T-cell (primary cell): ENCODE measurements around the gene TMEM125. TPM values are rescaled to one million over a fixed set of nuclear protein-coding genes. Genes with fewer than 3 reads are reported as not detected.

Experiments used
- ATAC-seq, 4 experiments: fragments of 200-7000 bp in 3 of 4; fragments of 150-1000 bp in 1 of 4; cut with Tn5 transposase; replicated peaks in 1 of 4; 1 replicate in 3 of 4; 2 replicates in 1 of 4; pipeline ENCODE4 v1.10.0; 2021; ENCODE audit warnings: moderate library complexity in 3 of 4, mild to moderate bottlenecking in 2 of 4, moderate number of reproducible peaks in 1 of 4
- CTCF ChIA-PET, 2 donors: fragments of 300-600 bp; sonication (Branson Sonifier 250); formaldehyde crosslinking; loops; one replicate each; lab custom pipeline; 2022; ENCODE audit warnings: antibody characterized with exemption in 2 of 2; lab: Charles Lee
- POLR2A ChIA-PET, 2 donors: fragments of 300-600 bp; sonication (Branson Sonifier 250); formaldehyde crosslinking; loops; one replicate each; lab custom pipeline; 2022; ENCODE audit warnings: antibody characterized with exemption in 2 of 2; lab: Charles Lee
- DNase-seq, 35 experiments: peaks; one replicate each; pipeline versions ENCODE4 v3.0.0 to v3.0.0-alpha.2; 2013 to 2023
- H3K27ac ChIP-seq: one replicate; pipeline ENCODE4 v1.5.1; 2013; ENCODE audit warnings: low read length
- H3K27me3 ChIP-seq, 2 experiments: replicated peaks in 1 of 2; 1 replicate in 1 of 2; 2 replicates in 1 of 2; pipeline versions ENCODE4 v1.6.1 to v1.7.0; 2013; ENCODE audit warnings: low read length in 1 of 2, mixed read lengths in 1 of 2; ENCODE audit not compliant: control insufficient read depth in 2 of 2, insufficient read depth in 2 of 2; ENCODE audit errors: extremely low read depth in 1 of 2
- H3K36me3 ChIP-seq, 2 donors: 1 replicate in 1 of 2; 2 replicates in 1 of 2; pipeline versions ENCODE4 v1.6.1 to v1.7.0; 2013; ENCODE audit warnings: low read length in 1 of 2; ENCODE audit not compliant: control insufficient read depth in 2 of 2, insufficient read depth in 1 of 2; ENCODE audit errors: extremely low read depth in 1 of 2
- H3K4me1 ChIP-seq, 2 experiments: 1 replicate in 1 of 2; 2 replicates in 1 of 2; pipeline versions ENCODE4 v1.6.1 to v1.7.0; 2013; ENCODE audit warnings: low read length in 2 of 2, mixed read lengths in 1 of 2; ENCODE audit not compliant: insufficient read depth in 2 of 2, control insufficient read depth in 1 of 2; ENCODE audit errors: extremely low read depth in 1 of 2
- H3K4me3 ChIP-seq, 2 donors: 1 replicate in 1 of 2; 2 replicates in 1 of 2; pipeline versions ENCODE4 v1.5.1 to v1.7.0; 2013; ENCODE audit warnings: mild to moderate bottlenecking in 2 of 2, low read length in 1 of 2, moderate library complexity in 1 of 2; ENCODE audit not compliant: control insufficient read depth in 1 of 2; ENCODE audit errors: extremely low read depth in 1 of 2
- H3K9me3 ChIP-seq: 2 replicates; pipeline ENCODE4 v1.7.0; 2013
- H3K27ac Mint-ChIP-seq, 2 donors: one replicate each; pipeline ENCODE4 v1.8.0; 2020 to 2021; ENCODE audit warnings: mild to moderate bottlenecking in 2 of 2, mixed read lengths in 2 of 2
- H3K27me3 Mint-ChIP-seq, 2 donors: one replicate each; pipeline ENCODE4 v1.8.0; 2021 to 2022; ENCODE audit warnings: mixed read lengths in 2 of 2
- H3K36me3 Mint-ChIP-seq: one replicate; pipeline ENCODE4 v1.8.0; 2021; ENCODE audit warnings: mixed read lengths
- H3K4me1 Mint-ChIP-seq, 3 donors: one replicate each; pipeline ENCODE4 v1.8.0; 2020 to 2022; ENCODE audit warnings: mixed read lengths in 3 of 3, mild to moderate bottlenecking in 1 of 3
- H3K4me3 Mint-ChIP-seq, 3 donors: one replicate each; pipeline ENCODE4 v1.8.0; 2020 to 2022; ENCODE audit warnings: mild to moderate bottlenecking in 3 of 3, mixed read lengths in 3 of 3, moderate library complexity in 3 of 3
- H3K9me3 Mint-ChIP-seq, 3 donors: one replicate each; pipeline ENCODE4 v1.8.0; 2020 to 2022; ENCODE audit warnings: mixed read lengths in 3 of 3
- WGBS: methylation state at CpG from one replicate; pipeline ENCODE4 v1.1.5; 2013; ENCODE audit warnings: missing lambda C conversion rate; ENCODE audit not compliant: insufficient coverage; 5-methylcytosine and 5-hydroxymethylcytosine counted together
- total RNA-seq, 35 experiments: library from RNA in 6 of 35; stranded (reverse) in 6 of 35; fragments of 120-200 nt in 1 of 35; gene quantifications; one replicate each; pipeline versions ENCODE4 v1.2.1 to v1.2.4 and lab custom pipeline; 2013 to 2026

The TMEM125 gene
- total RNA-seq: under 1 TPM in 3 of 5 donors, not detected in 2; 0.20 to 0.46 (median 0.35) TPM
- total RNA-seq (2013): 0.07 TPM
- total RNA-seq (lab: John Stamatoyannopoulos, UW): 0 to 0.18 (median 0) reads per million in 29 experiments

GRCh38 chr1:43269627-43270375 lies at the start of gene TMEM125:
TSS of gene TMEM125 (plus strand) at chr1:43269983. CDS start at chr1:43272723, 2,740 bp downstream.
- Histone ChIP-seq H3K27ac (no peak within 1 kb of the TSS), H3K36me3 (no peaks in the 10 kb centered on the region), H3K4me1 (peaks cover 3 to 20% of the 10 kb centered on the region in 2 experiments), H3K27me3 (peaks cover 0 to 43% of the 10 kb centered on the region in 2 experiments), H3K9me3 (no peaks in the 10 kb centered on the region), H3K4me3 (no peak within 1 kb of the TSS)
- ChIA-PET CTCF (no interaction called here), POLR2A (no interaction called here)
- peak within 1 kb of the TSS; percentile 41 to 70 (median 52) for H3K4me3 Mint-ChIP-seq
- peaks cover 20 to 30% (median 30%) of the 10 kb centered on the region in 3 donors for H3K4me1 Mint-ChIP-seq
- peaks cover 9 to 19% of the 10 kb centered on the region in 2 donors for H3K27me3 Mint-ChIP-seq
- WGBS: 87% methylated on average over 6 of the region's 7 CpGs
- no peaks in the 10 kb centered on the region for H3K9me3 Mint-ChIP-seq
- peaks cover 2% of the 10 kb centered on the region for H3K36me3 Mint-ChIP-seq
- no peak within 1 kb of the TSS for H3K27ac Mint-ChIP-seq
- ATAC-seq: no peak
- no peak for DNase-seq

- Mint-ChIP-seq H3K4me1 (peaks cover 3 to 8% (median 6%) of the 10 kb centered on the region in 3 donors), H3K4me3 (no peak overlapping the region), H3K27me3 (peaks cover 0 to 5% of the 10 kb centered on the region in 2 donors), H3K36me3 (no peaks in the 10 kb centered on the region), H3K27ac (peak overlapping the region; percentile 36 to 66), H3K9me3 (no peaks in the 10 kb centered on the region)
- CTCF ChIA-PET: no interaction called here
- Histone ChIP-seq H3K4me3 (no peak overlapping the region), H3K27ac (no peak overlapping the region), H3K27me3 (peaks cover 0 to 12% of the 10 kb centered on the region in 2 experiments), H3K36me3 (no peaks in the 10 kb centered on the region), H3K4me1 (no peaks in the 10 kb centered on the region), H3K9me3 (no peaks in the 10 kb centered on the region)
- DNase-seq (no peak), ATAC-seq (peak in 1 of 4 experiments; percentile 17)
- whole genome bisulfite sequencing: 63% methylated on average over 5 of the region's 7 CpGs
- POLR2A ChIA-PET: no interaction called here
Measured at GRCh38 chr1:43220905-43221778, 48.6 kb upstream of the TMEM125 start.

GRCh38 chr1:43221797-43222196 lies 48.0 kb upstream of the TMEM125 start:
- WGBS: no CpG with 5 or more reads among the region's 1 CpG
- H3K9me3 Mint-ChIP-seq: no peaks in the 10 kb centered on the region
- no peaks in the 10 kb centered on the region for H3K9me3 ChIP-seq
- H3K36me3 ChIP-seq: no peaks in the 10 kb centered on the region
- no peak overlapping the region for H3K27ac ChIP-seq
- ATAC-seq (no peak), DNase-seq (no peak)
- POLR2A ChIA-PET: no interaction called here
- no peak overlapping the region for H3K27ac Mint-ChIP-seq
- H3K27me3 ChIP-seq: peaks cover 0 to 9% of the 10 kb centered on the region in 2 experiments
- no peaks in the 10 kb centered on the region for H3K36me3 Mint-ChIP-seq
- H3K4me1 ChIP-seq: no peaks in the 10 kb centered on the region
- H3K4me3 Mint-ChIP-seq: no peak overlapping the region
- no peak overlapping the region for H3K4me3 ChIP-seq
- CTCF ChIA-PET: interaction anchor here in 1 of 2 donors (1.5 kb wide), 1 partner anchor 193 kb away, joined by 4 read pairs; no protein-coding TSS in a partner anchor
- peaks cover 0 to 2% of the 10 kb centered on the region in 2 donors for H3K27me3 Mint-ChIP-seq
- peaks cover 3 to 8% (median 6%) of the 10 kb centered on the region in 3 donors for H3K4me1 Mint-ChIP-seq

- H3K36me3 Mint-ChIP-seq: no peaks in the 10 kb centered on the region
- peaks cover 3 to 14% (median 6%) of the 10 kb centered on the region in 3 donors for H3K4me1 Mint-ChIP-seq
- Histone ChIP-seq H3K9me3 (no peaks in the 10 kb centered on the region), H3K27me3 (peaks cover 0 to 10% of the 10 kb centered on the region in 2 experiments), H3K4me1 (peaks cover 0 to 3% of the 10 kb centered on the region in 2 experiments), H3K27ac (no peak overlapping the region), H3K4me3 (no peak overlapping the region), H3K36me3 (no peaks in the 10 kb centered on the region)
- H3K27ac Mint-ChIP-seq: no peak overlapping the region
- H3K4me3 Mint-ChIP-seq: no peak overlapping the region
- WGBS: 83% methylated on average over 3 of the region's 9 CpGs
- H3K9me3 Mint-ChIP-seq: no peaks in the 10 kb centered on the region
- DNase-seq (no peak), ATAC-seq (no peak)
- H3K27me3 Mint-ChIP-seq: peaks cover 0 to 2% of the 10 kb centered on the region in 2 donors
- ChIA-PET POLR2A (no interaction called here), CTCF (interaction anchor here in 1 of 2 donors (1.5 kb wide), 1 partner anchor 192 kb away, joined by 4 read pairs; no protein-coding TSS in a partner anchor)
Measured at GRCh38 chr1:43222879-43223278, 46.9 kb upstream of the TMEM125 start.

- Mint-ChIP-seq H3K4me3 (no peak overlapping the region), H3K9me3 (no peaks in the 10 kb centered on the region), H3K27ac (no peak overlapping the region), H3K27me3 (peaks cover 0 to 2% of the 10 kb centered on the region in 2 donors), H3K4me1 (peaks cover 3 to 14% (median 6%) of the 10 kb centered on the region in 3 donors), H3K36me3 (no peaks in the 10 kb centered on the region)
- CTCF ChIA-PET: interaction anchor here in 1 of 2 donors (0.8 kb wide), 1 partner anchor 200 kb away, joined by 4 read pairs; no protein-coding TSS in a partner anchor
- Histone ChIP-seq H3K4me1 (peaks cover 0 to 3% of the 10 kb centered on the region in 2 experiments), H3K4me3 (no peak overlapping the region), H3K27me3 (peaks cover 0 to 16% of the 10 kb centered on the region in 2 experiments), H3K36me3 (no peaks in the 10 kb centered on the region), H3K27ac (no peak overlapping the region), H3K9me3 (no peaks in the 10 kb centered on the region)
- ATAC-seq (no peak), DNase-seq (no peak)
- POLR2A ChIA-PET: no interaction called here
- WGBS: no CpG with 5 or more reads among the region's 3 CpGs
Measured at GRCh38 chr1:43225168-43225567, 44.6 kb upstream of the TMEM125 start.
